LoVo (cell line): ENCODE measurements around the gene ATG7.
A peak's percentile ranks its signal among the peaks of the same experiment; 100 is the strongest.
"Not testable (repeated sequence)": the region's sequence is repeated elsewhere in the genome, so short reads cannot be mapped to it uniquely, and the experiment has no call there.

Experiments
- DNase-seq: peaks from one replicate; pipeline ENCODE4 v3.0.0-alpha.2; 2016; ENCODE audit warnings: low spot score

The ATG7 gene

GRCh38 chr3:11300970-11301369, 28.8 kb downstream of the ATG7 start:
- DNase-seq = no peak

GRCh38 chr3:11302444-11302843, 30.2 kb downstream of the ATG7 start:
- no peak for DNase-seq

- no peak for DNase-seq
Observed at GRCh38 chr3:11304175-11304574, 32.0 kb downstream of the ATG7 start.

- DNase-seq = no peak
Observed at GRCh38 chr3:11305509-11305908, 33.3 kb downstream of the ATG7 start.

- DNase-seq = no peak
Observed at GRCh38 chr3:11306817-11307589, 34.8 kb downstream of the ATG7 start.

GRCh38 chr3:11307830-11308432, 35.7 kb downstream of the ATG7 start:
- DNase-seq = no peak

GRCh38 chr3:11310258-11310657, 38.1 kb downstream of the ATG7 start:
- DNase-seq = no peak

- no peak for DNase-seq
Observed at GRCh38 chr3:11312166-11312565, 40.0 kb downstream of the ATG7 start.

GRCh38 chr3:11317300-11317699, 45.1 kb downstream of the ATG7 start:
- no peak for DNase-seq

GRCh38 chr3:11322931-11323330, 50.7 kb downstream of the ATG7 start:
- no peak for DNase-seq

- no peak for DNase-seq
Observed at GRCh38 chr3:11323813-11324212, 51.6 kb downstream of the ATG7 start.

- DNase-seq = no peak
Observed at GRCh38 chr3:11327619-11328018, 55.4 kb downstream of the ATG7 start.

GRCh38 chr3:11328196-11328945, 56.2 kb downstream of the ATG7 start:
- DNase-seq = no peak

- DNase-seq = no peak
Observed at GRCh38 chr3:11329777-11330176, 57.6 kb downstream of the ATG7 start.

- no peak for DNase-seq
Observed at GRCh38 chr3:11331101-11331500, 58.9 kb downstream of the ATG7 start.

- peak; percentile 44 for DNase-seq
Observed at GRCh38 chr3:11335056-11335608, 62.9 kb downstream of the ATG7 start.

- DNase-seq = no peak
Observed at GRCh38 chr3:11339541-11339940, 67.3 kb downstream of the ATG7 start.

- no peak for DNase-seq
Observed at GRCh38 chr3:11346416-11346815, 74.2 kb downstream of the ATG7 start.

- not testable (repeated sequence) for DNase-seq
Observed at GRCh38 chr3:11348877-11349276, 76.7 kb downstream of the ATG7 start.

GRCh38 chr3:11349446-11349845, 77.2 kb downstream of the ATG7 start:
- DNase-seq = no peak

GRCh38 chr3:11350374-11350773, 78.2 kb downstream of the ATG7 start:
- no peak for DNase-seq

GRCh38 chr3:11351451-11351850, 79.3 kb downstream of the ATG7 start:
- DNase-seq = no peak

- no peak for DNase-seq
Observed at GRCh38 chr3:11356269-11356668, 84.1 kb downstream of the ATG7 start.
